Measurements from ENCODE around the gene NECTIN4.

Gene NECTIN4

DNA sequence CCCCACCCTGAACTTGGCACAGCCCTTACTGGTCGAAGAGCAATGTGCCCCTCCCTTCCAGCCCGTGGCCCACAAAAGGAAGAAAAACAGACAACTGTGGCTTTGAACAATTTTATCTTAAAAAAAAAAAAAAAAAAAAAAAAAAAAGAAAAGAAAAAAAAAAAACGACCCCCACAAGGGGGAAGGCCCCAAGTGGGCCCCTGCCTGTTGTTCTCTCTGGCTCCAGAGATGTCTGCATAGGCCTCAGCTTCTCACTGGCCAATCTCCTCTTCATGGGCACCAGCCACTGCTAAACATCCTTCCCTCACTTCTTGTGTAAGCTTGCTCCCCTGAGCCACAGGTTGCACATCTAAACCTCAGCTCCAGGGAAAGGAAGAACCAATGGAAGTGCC, 50.2 kb downstream of the NECTIN4 start:
- Mint-ChIP-seq H3K4me1 (peaks cover 25% of the 10 kb centered on the region), H3K4me3 (peak overlapping the region; percentile 83), H3K36me3 (ENCODE audit: low read depth) (peaks cover 35% of the 10 kb centered on the region), H3K27me3 (ENCODE audit: low read depth, poor library complexity) (peaks cover 5% of the 10 kb centered on the region), H3K9me3 (no peaks in the 10 kb centered on the region), H3K27ac (no peak overlapping the region)
- no peak for DNase-seq
- TF ChIP-seq, protein P1, sequence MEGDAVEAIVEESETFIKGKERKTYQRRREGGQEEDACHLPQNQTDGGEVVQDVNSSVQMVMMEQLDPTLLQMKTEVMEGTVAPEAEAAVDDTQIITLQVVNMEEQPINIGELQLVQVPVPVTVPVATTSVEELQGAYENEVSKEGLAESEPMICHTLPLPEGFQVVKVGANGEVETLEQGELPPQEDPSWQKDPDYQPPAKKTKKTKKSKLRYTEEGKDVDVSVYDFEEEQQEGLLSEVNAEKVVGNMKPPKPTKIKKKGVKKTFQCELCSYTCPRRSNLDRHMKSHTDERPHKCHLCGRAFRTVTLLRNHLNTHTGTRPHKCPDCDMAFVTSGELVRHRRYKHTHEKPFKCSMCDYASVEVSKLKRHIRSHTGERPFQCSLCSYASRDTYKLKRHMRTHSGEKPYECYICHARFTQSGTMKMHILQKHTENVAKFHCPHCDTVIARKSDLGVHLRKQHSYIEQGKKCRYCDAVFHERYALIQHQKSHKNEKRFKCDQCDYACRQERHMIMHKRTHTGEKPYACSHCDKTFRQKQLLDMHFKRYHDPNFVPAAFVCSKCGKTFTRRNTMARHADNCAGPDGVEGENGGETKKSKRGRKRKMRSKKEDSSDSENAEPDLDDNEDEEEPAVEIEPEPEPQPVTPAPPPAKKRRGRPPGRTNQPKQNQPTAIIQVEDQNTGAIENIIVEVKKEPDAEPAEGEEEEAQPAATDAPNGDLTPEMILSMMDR (IDR thresholded peaks at IDR 0.05) = no peak

DNA sequence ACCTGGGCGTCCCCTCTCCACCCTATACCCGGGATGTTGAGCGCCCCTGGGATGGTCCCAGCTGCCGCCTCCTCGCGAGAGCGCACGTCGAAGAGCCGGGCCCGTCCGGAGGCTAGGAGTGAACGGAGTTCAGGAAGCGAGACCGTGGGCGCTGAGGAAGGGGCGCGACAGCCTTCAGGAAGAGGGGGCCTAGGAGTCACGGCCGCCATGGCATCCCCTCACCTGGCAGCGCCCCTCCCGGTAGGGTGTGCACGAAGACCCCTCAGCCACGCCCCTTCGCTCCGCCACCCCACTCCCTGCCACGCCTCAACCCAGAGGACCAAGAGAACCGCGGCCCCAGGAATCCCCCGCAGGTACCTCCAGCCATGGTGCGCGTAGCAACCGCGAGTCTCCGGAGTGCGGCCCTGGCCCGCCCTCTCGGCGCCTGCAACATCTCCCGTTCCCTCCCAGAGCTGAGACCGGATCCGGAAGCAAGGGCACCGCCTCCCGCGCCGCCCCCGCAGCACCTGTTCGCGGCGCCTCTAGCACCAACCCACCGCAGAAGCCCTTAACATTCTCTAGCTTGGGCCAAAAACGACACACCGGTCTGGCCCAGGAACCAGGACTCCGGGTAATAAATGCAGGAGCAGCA, 50.7 kb downstream of the NECTIN4 start, which contains the start of gene TSTD1:
TSTD1 (minus strand) TSS at position 442 of the 631 bp plus-strand sequence; CDS start at position 367, 75 bp downstream.
- Mint-ChIP-seq H3K27me3 (ENCODE audit: low read depth, poor library complexity) (peaks cover 5% of the 10 kb centered on the region), H3K4me1 (peaks cover 23% of the 10 kb centered on the region), H3K36me3 (ENCODE audit: low read depth) (peaks cover 35% of the 10 kb centered on the region), H3K4me3 (peak within 1 kb of the TSS; percentile 83), H3K27ac (no peak within 1 kb of the TSS), H3K9me3 (no peaks in the 10 kb centered on the region)
- peak; percentile 72 for DNase-seq
- TF ChIP-seq, protein P1 (IDR thresholded peaks at IDR 0.05) = no peak

DNA sequence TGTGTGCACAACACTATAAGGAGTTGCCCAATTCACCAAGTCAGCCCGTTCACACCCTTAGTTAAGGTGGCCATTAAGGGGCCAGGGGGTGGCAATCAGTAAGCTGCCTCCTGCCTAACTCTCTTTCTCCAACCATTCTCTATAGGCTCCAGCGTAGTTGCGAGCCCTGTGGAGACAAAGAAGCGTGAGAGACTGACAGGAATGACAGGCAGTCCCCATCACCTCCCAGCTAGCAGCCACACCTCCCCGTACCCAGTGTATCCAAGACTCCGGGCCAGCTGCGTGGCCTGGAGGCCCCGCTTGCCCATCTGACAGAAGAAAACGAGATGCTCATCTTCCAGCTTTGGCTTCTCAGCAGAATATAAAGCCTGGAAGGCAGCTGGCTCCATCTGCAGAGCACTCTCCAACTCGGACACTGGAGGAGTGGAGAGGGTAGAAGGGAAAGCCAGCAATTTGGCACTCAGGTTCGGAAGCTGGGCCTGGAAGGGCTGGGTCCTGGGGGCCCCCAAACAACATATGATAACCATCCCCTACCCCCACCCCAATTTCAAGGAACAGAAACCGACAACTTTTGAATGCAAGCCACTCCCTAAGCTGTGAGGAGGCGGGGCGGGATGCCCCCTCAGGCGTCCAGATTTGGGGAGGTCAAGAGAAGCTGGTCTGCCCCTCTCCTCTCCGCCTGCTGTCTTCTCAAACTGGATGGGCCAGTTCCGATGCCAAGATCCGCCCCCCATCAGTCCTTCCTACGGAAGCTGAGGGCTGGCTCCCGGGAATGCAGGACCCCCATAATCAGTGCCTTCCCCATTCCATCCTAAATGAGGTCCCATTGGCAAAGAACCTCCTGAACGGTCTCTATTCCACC, 51.5 kb downstream of the NECTIN4 start:
- peaks cover 33% of the 10 kb centered on the region for H3K36me3 Mint-ChIP-seq (ENCODE audit: low read depth)
- H3K4me3 Mint-ChIP-seq = peak overlapping the region; percentile 83
- no peaks in the 10 kb centered on the region for H3K9me3 Mint-ChIP-seq
- DNase-seq = no peak
- H3K27me3 Mint-ChIP-seq (ENCODE audit: low read depth, poor library complexity) = peaks cover 5% of the 10 kb centered on the region
- H3K27ac Mint-ChIP-seq = no peak overlapping the region
- TF ChIP-seq, protein P1 (IDR thresholded peaks at IDR 0.05) = no peak
- H3K4me1 Mint-ChIP-seq = peaks cover 22% of the 10 kb centered on the region

DNA sequence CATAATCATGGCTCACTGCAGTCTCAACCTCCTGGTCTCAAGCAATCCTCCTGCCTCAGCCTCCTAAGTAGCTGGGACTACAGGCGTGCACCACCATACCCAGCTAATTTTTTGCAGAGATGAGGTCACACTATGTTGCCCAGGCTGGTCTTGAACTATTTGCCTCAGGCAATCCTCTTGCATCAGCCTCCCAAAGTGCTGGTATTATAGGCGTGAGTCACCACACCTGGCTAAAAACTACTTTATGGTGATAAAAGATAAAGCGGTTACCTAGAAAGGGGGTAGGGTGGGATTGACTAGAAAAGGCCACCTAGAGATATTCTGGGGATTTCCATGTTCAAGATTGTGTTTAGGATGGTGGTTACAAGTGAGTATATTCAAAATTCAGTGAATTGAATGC, 55.6 kb downstream of the NECTIN4 start:
- Mint-ChIP-seq H3K36me3 (ENCODE audit: low read depth) (peaks cover 20% of the 10 kb centered on the region), H3K4me1 (peaks cover 10% of the 10 kb centered on the region)
- TF ChIP-seq, protein P1 (IDR thresholded peaks at IDR 0.05) = no peak

DNA sequence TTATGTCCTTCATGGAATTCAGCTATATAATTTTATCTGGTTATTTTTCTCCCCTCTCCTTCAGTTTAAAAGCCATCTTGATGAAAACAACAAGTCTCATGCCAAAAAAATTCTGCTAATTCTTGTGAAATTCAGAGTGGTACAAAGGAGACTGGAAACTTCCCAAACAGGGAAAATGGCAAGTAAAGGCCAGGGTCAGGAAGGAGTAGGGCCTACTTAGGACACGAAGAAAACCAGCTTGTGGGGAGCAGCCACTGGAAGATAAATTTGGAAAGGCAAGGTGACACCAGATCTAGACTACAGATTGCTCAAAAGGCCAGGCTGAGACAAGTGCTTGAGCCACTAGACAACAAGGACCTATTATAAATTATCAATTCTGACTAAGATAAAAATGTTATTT, 56.9 kb downstream of the NECTIN4 start:
- H3K4me3 Mint-ChIP-seq = no peak overlapping the region
- H3K36me3 Mint-ChIP-seq (ENCODE audit: low read depth) = peaks cover 27% of the 10 kb centered on the region

More for the DNA sequence above, 55.6 kb downstream of the NECTIN4 start:
- Mint-ChIP-seq H3K9me3 (peaks cover 7% of the 10 kb centered on the region), H3K27me3 (ENCODE audit: low read depth, poor library complexity) (no peaks in the 10 kb centered on the region), H3K27ac (no peak overlapping the region), H3K4me3 (no peak overlapping the region)
- no peak for DNase-seq

More for the DNA sequence above, 56.9 kb downstream of the NECTIN4 start:
- TF ChIP-seq, protein P1 (IDR thresholded peaks at IDR 0.05) = no peak
- H3K4me1 Mint-ChIP-seq = no peaks in the 10 kb centered on the region
- no peaks in the 10 kb centered on the region for H3K27me3 Mint-ChIP-seq (ENCODE audit: low read depth, poor library complexity)
- peaks cover 15% of the 10 kb centered on the region for H3K9me3 Mint-ChIP-seq
- DNase-seq = no peak
- no peak overlapping the region for H3K27ac Mint-ChIP-seq

All from nephron progenitor cell (in vitro differentiated cells).